Activated CD4-positive, alpha-beta T cell treated with anti-CD3 and anti-CD28 coated beads for 4 hours (primary cell): ENCODE results near the gene ZNF804A.
"Not testable (repeated sequence)": the region's sequence is repeated elsewhere in the genome, so short reads cannot be mapped to it uniquely, and the experiment has no call there.

Source experiments
- DNase-seq, 2 donors: peaks; one replicate each; pipeline ENCODE4 v3.0.0-alpha.2; 2020

ZNF804A gene

DNA sequence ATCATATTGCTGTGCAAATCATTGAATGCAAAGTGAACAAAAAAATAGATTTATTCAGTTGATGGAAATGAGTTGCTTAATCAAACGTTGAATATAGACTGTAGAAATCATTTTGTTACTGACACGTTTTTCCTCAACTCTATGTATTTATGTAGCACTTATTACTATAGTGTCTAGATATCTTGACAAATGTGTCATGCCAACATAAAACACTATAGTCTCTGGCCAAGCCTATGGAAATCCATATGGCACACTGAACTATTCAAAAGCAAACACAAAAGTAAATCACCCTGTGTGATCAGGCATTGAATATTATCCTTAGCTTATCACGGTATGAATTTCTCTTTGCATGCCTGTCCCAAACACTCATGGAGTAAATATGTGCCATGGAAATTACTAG, 131.3 kb downstream of the ZNF804A start:
- DNase-seq: no peak

DNA sequence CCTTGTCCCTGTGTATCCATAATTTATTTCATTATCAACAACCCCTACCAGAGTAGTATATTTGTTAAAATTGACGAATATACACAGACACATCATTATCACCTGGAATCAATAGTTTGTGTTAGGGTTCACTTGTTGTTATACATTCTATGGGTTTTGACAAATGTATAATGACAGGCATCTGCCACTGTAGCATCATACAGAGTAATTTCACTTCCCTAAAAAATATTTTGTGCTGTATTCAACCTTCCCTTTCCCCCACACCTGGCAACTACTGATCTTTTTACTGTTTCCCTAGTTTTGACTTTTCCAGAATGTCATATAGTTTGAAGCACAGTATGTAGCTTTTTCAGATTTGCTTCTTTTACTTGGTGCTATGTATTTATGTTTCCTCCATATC, 132.0 kb downstream of the ZNF804A start:
- DNase-seq: no peak

DNA sequence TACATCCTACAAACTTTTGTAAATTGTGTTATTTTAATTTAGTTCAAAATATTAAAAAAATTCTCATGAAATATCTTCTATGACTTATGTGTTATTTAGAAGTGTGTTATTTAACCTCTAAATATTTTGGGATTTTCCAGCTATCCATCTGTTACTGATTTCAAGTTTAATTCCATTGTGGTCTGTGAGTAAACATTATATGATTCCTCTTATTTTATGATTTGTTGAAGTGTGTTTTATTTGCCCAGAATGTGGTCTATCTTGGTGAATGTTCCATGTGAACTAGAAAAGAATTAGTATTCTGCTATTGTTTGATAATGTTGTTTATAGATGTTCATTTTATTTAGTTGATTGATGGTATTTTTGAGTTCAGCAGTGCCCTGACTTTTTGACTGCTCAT, 136.0 kb downstream of the ZNF804A start:
- no peak for DNase-seq

DNA sequence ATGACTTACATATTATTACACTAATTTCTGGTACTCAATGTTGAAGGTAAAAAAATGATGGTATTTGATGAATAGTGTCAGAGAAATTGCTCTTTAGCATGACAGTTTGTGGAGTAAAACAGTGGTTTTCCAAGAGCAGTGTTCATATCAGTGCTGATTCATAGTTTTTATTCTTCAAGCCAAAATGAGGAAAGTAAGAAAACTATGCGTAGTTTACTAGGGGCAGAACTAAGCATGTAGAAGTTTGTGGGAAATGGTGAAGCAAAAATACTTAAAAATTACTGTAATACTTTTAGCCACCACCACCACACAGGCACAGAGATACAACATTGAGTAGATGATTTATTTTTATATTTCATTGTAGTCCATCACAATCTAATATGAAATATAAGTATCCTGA, 137.3 kb downstream of the ZNF804A start:
- no peak for DNase-seq

DNA sequence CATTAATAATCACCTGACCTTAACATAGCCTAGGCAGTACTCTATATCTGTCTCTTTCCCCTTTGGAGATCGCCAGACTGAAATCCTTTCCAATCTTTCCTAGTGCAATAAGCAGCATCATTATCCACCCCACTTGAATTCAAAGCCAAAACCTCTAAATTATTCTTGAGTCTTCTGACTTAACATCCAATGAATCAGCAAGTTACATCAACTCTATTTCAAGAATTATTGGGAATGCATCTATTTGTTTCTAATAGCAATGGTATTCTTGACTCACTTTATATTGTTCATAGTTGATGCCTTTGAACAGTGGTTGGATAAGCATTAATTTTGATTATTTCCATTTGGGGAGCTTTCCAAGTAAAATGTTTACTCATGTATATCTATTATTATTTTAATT, 144.8 kb downstream of the ZNF804A start:
- DNase-seq: no peak

DNA sequence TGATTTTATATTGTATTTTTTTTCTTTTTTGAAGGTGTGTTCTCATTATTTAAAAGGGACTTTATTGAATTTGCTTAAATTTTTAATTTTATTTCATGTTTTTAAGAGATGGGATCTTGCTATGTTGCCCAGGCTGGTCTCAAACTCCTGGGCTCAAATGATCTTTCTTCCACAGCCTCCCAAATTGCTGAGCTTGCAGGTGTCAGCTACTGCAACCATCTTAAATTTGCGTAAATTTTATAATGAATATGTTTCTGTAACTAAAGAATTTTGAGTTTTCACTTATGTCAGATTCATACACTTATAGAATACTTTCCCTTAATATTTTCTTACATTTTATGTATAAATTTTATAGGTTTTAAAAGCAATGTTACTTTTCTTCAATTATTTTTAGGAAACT, 157.8 kb downstream of the ZNF804A start:
- no peak for DNase-seq

DNA sequence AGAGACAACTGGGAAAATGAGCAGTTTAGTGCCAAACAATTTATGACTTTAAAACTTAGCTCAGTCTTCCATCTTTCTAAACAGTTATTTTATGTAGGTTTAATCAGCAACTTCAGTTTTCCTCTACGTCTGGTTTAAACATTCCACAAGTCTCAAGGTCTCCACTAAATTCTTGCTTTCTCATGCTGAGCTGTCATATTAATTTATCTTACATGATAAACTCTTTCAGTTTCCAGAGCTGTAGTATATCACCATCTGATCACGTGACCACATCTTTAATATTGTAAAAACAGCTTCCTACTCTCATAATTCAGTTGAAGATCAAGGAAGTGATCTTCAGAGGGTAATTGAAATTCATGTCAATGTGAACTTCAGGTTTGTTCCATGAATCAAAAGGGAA, 158.6 kb downstream of the ZNF804A start:
- no peak for DNase-seq

DNA sequence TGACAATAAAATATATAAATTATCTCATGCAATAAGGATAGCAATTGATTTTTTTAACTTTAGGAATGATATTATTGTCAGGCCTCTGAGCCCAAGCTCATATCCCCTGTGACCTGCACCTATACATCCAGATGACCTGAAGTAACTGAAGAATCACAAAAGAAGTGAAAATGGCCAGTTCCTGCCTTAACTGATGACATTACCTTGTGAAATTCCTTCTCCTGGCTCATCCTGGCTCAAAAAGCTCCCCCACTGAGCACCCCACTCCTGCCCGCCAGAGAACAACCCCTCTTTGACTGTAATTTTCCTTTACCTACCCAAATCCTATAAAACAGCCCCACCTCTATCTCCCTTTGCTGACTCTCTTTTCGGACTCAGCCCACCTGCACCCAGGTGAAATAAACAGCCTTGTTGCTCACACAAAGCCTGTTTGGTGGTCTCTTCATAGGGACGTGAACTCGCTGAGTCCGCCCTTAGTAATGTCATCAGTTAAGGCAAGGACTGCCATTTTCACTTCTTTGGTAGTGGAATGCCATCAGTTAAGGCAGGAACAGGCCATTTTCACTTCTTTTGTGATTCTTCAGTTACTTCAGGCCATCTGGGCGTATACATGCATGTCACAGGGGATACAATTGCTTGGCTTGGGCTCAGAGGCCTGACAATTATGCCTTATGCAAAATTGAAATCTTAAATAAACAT, 161.4 kb downstream of the ZNF804A start:
- not testable (repeated sequence) for DNase-seq

DNA sequence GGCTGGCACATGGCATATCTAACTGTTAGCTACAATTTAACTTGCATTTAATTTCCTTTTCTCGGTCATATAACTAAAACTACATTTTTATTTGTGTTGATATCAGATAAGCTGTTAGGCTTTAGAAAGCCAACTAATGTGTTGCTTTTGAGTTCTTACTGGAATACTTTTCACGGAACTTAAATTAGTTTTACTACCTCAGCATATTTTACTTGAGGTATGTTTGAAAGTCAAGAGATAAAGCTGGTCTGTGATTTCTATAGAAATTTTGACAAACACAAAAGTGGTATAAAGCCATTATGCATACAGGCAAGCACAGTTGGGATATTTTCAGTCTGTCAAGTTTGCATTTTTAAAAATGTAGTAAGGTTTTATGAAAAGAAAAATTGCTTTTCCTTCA, 162.6 kb downstream of the ZNF804A start:
- no peak for DNase-seq

DNA sequence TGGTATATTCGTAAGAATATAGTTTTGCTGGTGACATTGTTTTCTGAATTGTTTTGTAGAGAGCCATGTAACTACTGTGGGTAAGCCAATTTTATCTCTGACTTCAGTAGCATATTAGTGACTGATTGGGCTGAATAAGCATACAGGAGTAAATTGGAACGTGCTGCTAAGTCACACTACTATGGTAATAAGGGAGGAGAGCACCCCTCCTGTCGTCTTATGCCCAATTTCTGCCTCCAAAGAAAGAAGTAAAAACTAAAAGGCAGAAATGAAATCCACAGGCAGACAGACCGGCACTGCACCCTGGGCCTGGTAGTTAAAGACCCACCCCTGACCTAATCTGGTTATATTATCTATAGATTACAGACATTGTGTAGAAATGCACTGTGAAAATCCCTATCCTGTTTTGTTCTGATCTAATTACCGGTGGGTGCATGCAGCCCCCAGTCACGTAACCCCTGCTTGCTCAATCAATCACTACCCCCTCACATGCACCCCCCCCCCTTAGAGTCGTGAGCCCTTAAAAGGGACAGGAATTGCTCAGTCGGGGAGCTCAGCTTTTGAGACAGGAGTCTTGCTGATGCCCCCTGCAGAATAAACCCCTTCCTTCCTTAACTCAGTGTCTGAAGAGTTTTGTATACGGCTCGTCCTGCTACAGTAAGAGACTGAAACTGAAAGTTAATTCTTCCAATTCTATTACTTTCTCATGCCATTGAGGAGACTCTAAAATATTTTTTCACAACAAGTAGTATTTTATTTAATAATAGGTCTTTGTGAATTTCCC, 167.0 kb downstream of the ZNF804A start:
- no peak for DNase-seq

DNA sequence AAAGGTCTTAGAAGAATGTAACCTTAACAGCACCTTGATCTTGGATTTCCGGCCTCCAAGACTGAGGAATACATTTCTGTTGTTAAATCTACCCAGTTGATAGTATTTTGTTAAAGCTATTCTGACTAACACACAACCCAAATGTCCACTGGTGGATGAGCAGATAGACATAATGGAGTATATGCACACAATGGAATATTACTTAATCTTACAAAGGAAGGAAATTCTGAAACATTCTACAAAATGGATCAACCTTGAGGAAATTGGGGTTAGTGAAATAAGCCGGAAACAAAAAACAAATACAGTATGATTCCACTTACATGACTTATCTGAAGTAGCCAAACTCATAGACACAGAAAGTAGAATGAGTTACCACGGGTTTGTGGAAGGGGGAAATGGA, 168.7 kb downstream of the ZNF804A start:
- DNase-seq: no peak

DNA sequence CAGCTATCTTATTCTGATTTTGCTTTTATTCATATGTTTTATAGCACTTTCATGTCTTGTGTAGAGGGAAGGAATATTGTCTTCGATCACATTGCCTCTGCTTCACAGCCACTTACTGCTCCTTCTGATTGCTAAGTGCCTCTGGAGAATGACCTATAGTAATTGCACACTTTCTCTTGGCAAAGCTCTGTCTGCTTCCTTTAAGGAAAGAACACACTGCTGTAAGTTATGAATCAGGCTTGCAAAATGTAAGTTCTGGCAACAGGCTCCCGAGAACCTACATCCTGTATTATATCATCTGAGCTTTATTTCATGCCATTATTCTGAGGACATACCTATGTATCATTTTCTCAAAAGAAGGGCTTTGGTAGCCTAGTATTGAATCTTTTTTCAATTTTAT, 170.7 kb downstream of the ZNF804A start:
- no peak for DNase-seq

DNA sequence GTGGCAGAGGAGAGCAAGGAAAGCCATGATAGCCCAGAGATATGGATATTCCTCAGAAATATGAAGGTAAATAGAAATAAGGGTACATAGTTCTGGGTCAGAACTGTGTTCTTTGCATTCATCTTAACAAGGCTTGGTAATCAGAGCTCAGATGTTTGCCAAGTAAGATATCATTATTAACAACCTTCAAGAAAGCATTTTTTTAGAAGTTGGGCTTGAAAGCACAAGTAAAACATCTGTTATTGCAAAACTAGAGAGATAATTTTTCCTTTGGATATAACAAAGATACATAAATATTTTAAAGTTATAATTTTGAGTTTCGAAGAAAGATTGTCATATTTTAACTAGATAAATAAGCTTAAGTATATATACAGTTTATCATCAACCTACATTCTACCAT, 171.4 kb downstream of the ZNF804A start:
- no peak for DNase-seq

DNA sequence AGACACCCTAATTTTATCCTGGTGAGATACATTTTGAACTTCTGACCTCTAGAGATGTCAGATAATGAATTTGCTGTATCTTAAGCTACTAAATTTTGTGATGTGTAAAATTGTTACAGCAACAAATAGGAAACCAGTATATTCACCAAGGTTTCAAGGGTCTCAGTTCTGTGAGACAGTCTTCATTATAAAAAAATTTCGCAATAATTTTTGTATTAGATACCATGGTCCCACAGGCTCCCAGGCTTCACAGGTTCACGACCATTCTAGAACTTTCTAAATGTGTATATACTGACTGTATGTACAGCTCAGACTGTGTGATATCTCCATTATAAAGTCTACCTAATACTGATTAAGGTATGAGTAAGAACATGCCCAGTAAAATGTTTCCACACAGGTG, 181.4 kb downstream of the ZNF804A start:
- DNase-seq: no peak

DNA sequence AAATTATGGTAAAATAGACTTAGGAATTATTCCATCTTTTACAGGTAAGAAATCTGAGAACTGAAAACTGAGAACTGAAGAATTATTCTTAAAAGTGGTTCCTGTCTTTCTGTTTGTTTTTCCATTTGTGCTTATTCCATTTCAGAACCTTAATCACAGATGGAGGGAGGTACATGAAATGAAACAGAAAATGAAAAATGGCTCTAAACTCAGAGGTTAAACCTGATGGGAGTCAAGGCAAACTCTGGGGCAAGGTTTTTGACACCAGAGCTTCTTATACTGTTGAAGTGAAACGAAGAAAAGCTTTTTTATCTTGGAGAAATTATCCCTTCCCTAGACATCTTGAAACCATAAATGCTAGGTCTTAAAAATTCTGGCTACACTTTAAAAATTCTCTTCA, 182.1 kb downstream of the ZNF804A start:
- DNase-seq: no peak

DNA sequence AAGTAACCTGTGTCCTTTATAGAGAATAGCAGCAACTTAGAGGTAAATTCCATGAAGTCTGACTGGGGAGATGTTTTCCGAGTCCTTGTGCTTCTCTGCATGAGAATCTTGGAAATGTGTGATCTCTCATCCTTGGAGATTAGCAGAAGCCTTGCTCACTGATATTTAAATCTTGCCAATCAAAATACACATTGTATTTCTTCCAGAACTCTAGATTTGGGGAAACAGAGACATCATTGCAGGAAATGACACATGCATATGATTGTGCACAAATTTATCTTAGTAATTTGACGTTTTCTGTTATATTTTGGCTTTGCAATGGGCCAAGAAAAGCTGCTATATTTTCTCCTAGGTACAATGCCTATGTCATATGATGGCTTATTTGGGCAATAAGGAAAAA, 182.6 kb downstream of the ZNF804A start:
- no peak for DNase-seq

DNA sequence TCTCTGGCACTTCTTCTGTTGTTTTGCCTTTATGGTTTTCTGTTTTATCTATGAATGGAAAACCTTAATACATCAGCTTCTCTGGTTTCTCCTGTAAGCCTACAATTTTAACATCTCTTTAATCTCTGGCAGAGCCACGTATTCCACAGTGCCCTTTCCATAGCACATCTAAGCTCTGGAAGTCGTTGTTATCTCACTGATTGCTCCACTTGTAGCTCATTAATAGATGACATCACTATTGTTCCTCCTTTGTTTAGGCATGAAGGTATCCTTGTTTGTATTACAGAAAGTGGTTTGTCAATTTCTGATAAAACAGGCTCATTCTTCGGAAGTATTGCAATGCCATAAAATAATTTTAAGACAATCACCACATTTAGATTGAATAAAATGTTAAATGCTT, 185.2 kb downstream of the ZNF804A start:
- DNase-seq: no peak

DNA sequence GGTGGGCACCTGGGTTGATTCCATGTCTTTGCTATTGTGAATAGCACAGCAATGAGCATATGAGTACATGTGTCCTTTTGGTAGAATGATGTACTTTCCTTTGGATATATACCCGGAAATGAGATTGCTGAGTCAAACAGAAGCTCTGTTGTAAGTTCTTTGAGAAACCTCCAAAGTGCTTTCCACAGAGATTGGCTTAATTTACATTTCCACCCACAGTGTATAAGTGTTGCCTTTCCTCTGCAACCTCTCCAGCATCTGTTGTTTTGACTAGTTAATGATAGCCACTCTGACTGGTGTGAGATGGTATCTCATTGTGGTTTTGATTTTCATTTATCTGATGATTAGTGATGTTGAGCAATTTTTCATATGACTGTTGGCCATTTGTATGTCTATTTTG, 194.8 kb downstream of the ZNF804A start:
- no peak for DNase-seq

DNA sequence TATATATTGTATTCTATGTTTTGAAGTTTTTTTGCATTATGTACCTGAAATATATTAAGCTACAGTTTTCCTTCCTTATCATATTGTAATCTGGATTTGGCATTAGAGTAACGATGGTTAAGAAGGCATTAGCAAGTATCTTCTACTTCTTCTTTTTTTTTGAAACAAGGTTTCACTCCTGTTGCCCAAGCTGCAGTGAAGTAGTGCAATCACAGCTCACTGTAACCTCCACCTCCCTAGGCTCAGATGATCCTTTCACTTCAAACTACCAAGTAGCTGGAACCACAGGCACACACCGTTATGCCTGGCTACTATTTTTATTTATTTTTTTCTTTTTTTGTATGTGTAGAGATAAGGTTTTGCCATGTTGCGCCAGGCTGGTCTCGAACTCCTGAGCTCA, 201.1 kb downstream of the ZNF804A start:
- DNase-seq: no peak

DNA sequence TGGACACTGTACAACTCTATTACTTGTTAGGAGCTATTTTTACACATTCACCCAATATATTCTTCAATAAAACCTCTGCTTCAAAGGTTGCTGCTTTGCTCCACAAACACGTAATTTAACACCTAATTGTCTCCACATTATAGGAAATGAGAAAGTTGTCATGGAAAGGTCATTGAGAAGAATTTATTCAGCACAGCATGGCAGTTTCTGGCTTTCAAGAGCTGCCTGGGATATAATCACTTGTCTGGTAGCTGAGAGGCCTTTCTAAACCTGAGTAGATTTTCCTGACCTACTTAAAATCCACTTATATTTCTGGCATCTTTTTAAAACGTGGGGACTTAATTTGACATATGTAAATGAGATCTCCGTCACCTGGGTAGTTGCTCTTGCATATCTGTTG, 216.1 kb downstream of the ZNF804A start:
- no peak for DNase-seq

DNA sequence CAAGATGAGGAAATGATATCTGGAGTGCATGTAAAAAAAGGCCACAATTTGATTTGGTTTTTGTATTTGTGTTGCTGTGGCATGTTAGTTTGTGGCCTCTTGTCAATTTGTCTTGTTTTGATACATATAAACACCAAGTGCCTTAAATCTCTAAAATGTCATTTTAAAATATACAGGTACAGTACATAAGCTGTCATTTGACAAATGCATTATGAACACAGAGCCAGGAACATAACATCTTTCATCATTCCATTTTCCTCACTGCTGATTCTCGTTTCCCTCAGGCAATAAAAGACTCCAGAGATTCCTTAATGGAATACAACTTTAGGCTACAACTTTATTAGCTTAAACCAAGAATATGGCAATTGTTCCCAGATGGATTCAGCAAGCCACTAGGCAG, 217.5 kb downstream of the ZNF804A start:
- DNase-seq: no peak

DNA sequence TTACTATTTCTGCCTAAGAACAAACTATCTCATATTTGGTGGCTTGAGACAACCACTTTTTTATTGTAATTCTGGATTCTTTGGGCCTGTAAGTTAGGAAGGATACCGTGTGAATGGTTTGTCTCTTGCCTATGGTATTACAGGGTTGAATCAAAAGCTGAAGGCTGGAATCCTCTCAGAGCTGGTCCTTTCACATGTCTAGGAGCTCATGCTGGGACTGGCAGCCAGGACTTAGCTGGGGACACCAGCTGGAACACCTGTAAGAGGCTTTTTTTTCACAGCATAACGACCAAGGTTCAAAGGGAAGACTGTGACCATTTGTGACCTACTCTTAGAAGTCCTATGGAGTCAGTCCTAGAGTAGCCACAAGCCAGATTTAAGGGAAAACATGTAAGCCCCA, 226.3 kb downstream of the ZNF804A start:
- DNase-seq: no peak

DNA sequence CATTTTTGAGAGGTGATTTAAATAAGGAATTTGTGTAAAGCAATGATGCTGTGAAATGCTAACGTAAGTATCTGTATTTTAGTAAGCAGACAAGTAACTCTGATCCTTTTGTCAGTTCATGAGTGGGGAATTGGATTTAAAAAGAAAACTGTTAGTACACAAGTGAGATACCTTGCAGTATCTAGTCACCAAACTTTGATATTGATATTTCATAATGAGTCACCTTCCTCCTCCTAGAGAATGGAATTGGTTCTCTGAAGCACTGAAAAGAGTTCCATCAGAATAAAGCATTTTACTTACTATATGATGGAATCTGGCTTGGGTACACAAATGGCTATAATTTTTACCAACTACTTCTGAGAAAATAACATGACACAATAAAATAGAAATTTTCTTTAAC, 232.2 kb downstream of the ZNF804A start:
- no peak for DNase-seq

DNA sequence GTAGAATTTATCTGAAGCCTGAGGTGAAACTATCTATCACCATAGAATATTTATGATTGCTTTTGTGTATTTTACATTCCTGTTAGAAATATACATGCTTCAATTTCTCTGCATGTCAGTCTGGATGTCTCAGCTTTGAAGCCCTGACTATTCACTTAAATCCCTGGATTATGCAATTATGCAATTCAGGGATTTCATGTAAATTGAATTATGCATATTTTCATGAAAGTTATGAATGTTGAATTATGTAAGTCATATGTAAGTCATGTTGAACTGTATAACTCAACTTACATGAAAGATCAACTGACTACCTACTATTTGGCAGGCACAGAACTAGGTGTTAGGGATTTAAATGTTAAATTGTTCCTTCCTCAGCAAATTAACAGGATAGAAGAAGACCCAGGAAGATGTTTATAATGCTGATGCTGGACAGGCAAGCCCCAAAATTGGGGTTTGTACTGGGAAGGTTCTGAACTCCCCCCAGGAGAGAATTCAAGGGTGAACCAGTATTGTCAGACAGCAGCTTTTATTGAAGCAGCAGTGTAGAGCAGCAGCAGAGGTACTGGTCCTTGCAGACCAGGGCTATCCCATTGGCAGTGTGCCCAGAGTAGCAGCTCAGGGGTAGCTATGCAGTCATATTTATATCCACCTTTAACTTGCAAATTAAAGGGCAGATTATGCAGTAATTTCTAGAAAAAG, 236.5 kb downstream of the ZNF804A start:
- DNase-seq: no peak
